Mesenchymal stem cell (in vitro differentiated cells and primary cell): ENCODE results near the gene TRIM33.
"Not testable (repeated sequence)": the region's sequence is repeated elsewhere in the genome, so short reads cannot be mapped to it uniquely, and the experiment has no call there.

Source experiments
- DNase-seq: peaks from one replicate; pipeline ENCODE4 v3.0.0-alpha.2; 2013
- H2AFZ ChIP-seq: one replicate; pipeline ENCODE4 v1.6.1; 2013; ENCODE audit warnings: low read depth, mild to moderate bottlenecking, control low read depth, inconsistent platforms, low read length, moderate library complexity
- H2AK5ac ChIP-seq: 2 replicates; pipeline ENCODE4 v1.6.1; 2013; ENCODE audit warnings: low read length, moderate library complexity, mild to moderate bottlenecking, inconsistent platforms; ENCODE audit not compliant: severe bottlenecking
- H2BK120ac ChIP-seq: one replicate; pipeline ENCODE4 v1.6.1; 2013; ENCODE audit warnings: low read depth, mild to moderate bottlenecking, inconsistent platforms, low read length, moderate library complexity
- H2BK12ac ChIP-seq, 2 experiments: one replicate each; pipeline ENCODE4 v1.6.1; 2013; ENCODE audit warnings: inconsistent platforms in 2 of 2, low read length in 2 of 2, mild to moderate bottlenecking in 2 of 2, moderate library complexity in 2 of 2, control low read depth in 1 of 2
- H2BK15ac ChIP-seq: one replicate; pipeline ENCODE4 v1.6.1; 2013; ENCODE audit warnings: mild to moderate bottlenecking, low read depth, inconsistent platforms; ENCODE audit not compliant: poor library complexity, severe bottlenecking
- H2BK5ac ChIP-seq: 2 replicates; pipeline ENCODE4 v1.6.1; 2013; ENCODE audit warnings: low read depth, mild to moderate bottlenecking, low read length, control low read depth, inconsistent platforms; ENCODE audit not compliant: poor library complexity, severe bottlenecking
- H3K14ac ChIP-seq, 2 experiments: one replicate each; pipeline ENCODE4 v1.6.1; 2013; ENCODE audit warnings: inconsistent platforms in 2 of 2, low read length in 2 of 2, control low read depth in 1 of 2, mild to moderate bottlenecking in 1 of 2, moderate library complexity in 1 of 2
- H3K18ac ChIP-seq, 2 experiments: one replicate each; pipeline ENCODE4 v1.6.1; 2013; ENCODE audit warnings: inconsistent platforms in 2 of 2, low read length in 2 of 2, control low read depth in 1 of 2, low read depth in 1 of 2, mild to moderate bottlenecking in 1 of 2
- H3K23ac ChIP-seq, 2 experiments: one replicate each; pipeline ENCODE4 v1.6.1; 2013; ENCODE audit warnings: inconsistent platforms in 2 of 2, low read length in 2 of 2, mild to moderate bottlenecking in 2 of 2, moderate library complexity in 2 of 2, control low read depth in 1 of 2
- H3K27ac ChIP-seq: 2 replicates; pipeline ENCODE4 v1.5.1; 2013; ENCODE audit warnings: mild to moderate bottlenecking, moderate library complexity, low read length, control low read depth, inconsistent platforms; ENCODE audit not compliant: poor library complexity, severe bottlenecking
- H3K27me3 ChIP-seq, 2 experiments: 2 replicates each; pipeline versions ENCODE4 v1.6.1 to v1.7.0; 2013; ENCODE audit warnings: low read length in 2 of 2, mild to moderate bottlenecking in 2 of 2, moderate library complexity in 2 of 2, control low read depth in 1 of 2, inconsistent platforms in 1 of 2; ENCODE audit not compliant: control insufficient read depth in 1 of 2, insufficient read depth in 1 of 2
- H3K36me3 ChIP-seq, 2 experiments: 2 replicates each; pipeline versions ENCODE4 v1.6.1 to v1.7.0; 2013; ENCODE audit warnings: low read length in 2 of 2, control low read depth in 1 of 2, inconsistent platforms in 1 of 2, low read depth in 1 of 2, mild to moderate bottlenecking in 1 of 2; ENCODE audit not compliant: insufficient read depth in 2 of 2, control insufficient read depth in 1 of 2
- H3K4ac ChIP-seq, 2 experiments: one replicate each; pipeline ENCODE4 v1.6.1; 2013; ENCODE audit warnings: inconsistent platforms in 2 of 2, low read length in 2 of 2, mild to moderate bottlenecking in 2 of 2, moderate library complexity in 2 of 2, control low read depth in 1 of 2, low read depth in 1 of 2
- H3K4me1 ChIP-seq: 2 replicates; pipeline ENCODE4 v1.6.1; 2013; ENCODE audit warnings: low read depth, low read length, control low read depth; ENCODE audit not compliant: control insufficient read depth, insufficient read depth
- H3K4me2 ChIP-seq: 2 replicates; pipeline ENCODE4 v1.6.1; 2013; ENCODE audit warnings: low read length, mild to moderate bottlenecking, inconsistent platforms; ENCODE audit not compliant: poor library complexity, severe bottlenecking
- H3K4me3 ChIP-seq, 2 experiments: 2 replicates each; pipeline versions ENCODE4 v1.5.1 to v1.7.0; 2013; ENCODE audit warnings: low read length in 2 of 2, mild to moderate bottlenecking in 2 of 2, control low read depth in 1 of 2, low read depth in 1 of 2; ENCODE audit not compliant: insufficient read depth in 1 of 2
- H3K79me1 ChIP-seq: replicated peaks from 2 replicates; pipeline ENCODE4 v1.6.1; 2013; ENCODE audit warnings: mild to moderate bottlenecking, control low read depth, low read length, inconsistent platforms; ENCODE audit not compliant: poor library complexity, severe bottlenecking
- H3K9ac ChIP-seq: 2 replicates; pipeline ENCODE4 v1.7.0; 2013; ENCODE audit warnings: mild to moderate bottlenecking, low read length, moderate library complexity
- H3K9me3 ChIP-seq: 2 replicates; pipeline ENCODE4 v1.7.0; 2013; ENCODE audit warnings: mild to moderate bottlenecking, low read length; ENCODE audit not compliant: control insufficient read depth
- H4K8ac ChIP-seq: one replicate; pipeline ENCODE4 v1.6.1; 2013; ENCODE audit warnings: inconsistent platforms, mild to moderate bottlenecking, low read length, moderate library complexity
- H4K91ac ChIP-seq: one replicate; pipeline ENCODE4 v1.6.1; 2013; ENCODE audit warnings: mild to moderate bottlenecking, low read length, inconsistent platforms
- WGBS: methylation state at CpG from one replicate; pipeline ENCODE4 v1.1.7; 2013; ENCODE audit warnings: mixed read lengths; 5-methylcytosine and 5-hydroxymethylcytosine counted together

Gene TRIM33

GRCh38 chr1:114482585-114482984, 28.4 kb downstream of the TRIM33 start:
- no peak overlapping the region for H3K4ac ChIP-seq
- no peak for DNase-seq
- no peak overlapping the region for H3K27ac ChIP-seq
- no peak overlapping the region for H4K91ac ChIP-seq
- H3K4me2 ChIP-seq = no peak overlapping the region
- no peak overlapping the region for H2BK120ac ChIP-seq
- no peak overlapping the region for H3K4me3 ChIP-seq
- H2AFZ ChIP-seq = no peak overlapping the region
- H3K4me1 ChIP-seq = no peaks in the 10 kb centered on the region
- no peak overlapping the region for H3K9ac ChIP-seq
- 77% methylated on average over 2 of the region's 3 CpGs for WGBS
- no peak overlapping the region for H4K8ac ChIP-seq
- H3K14ac ChIP-seq = no peak overlapping the region
- no peak overlapping the region for H2BK12ac ChIP-seq
- H3K18ac ChIP-seq = no peak overlapping the region
- no peak overlapping the region for H3K23ac ChIP-seq
- H3K9me3 ChIP-seq = peaks cover 3% of the 10 kb centered on the region
- H3K36me3 ChIP-seq = no peaks in the 10 kb centered on the region
- no peaks in the 10 kb centered on the region for H3K27me3 ChIP-seq
- no peak overlapping the region for H2BK5ac ChIP-seq
- peaks cover 7% of the 10 kb centered on the region for H3K79me1 ChIP-seq
- H2AK5ac ChIP-seq = no peak overlapping the region
- no peak overlapping the region for H2BK15ac ChIP-seq

- not testable (repeated sequence) for H4K91ac ChIP-seq, H3K4me2 ChIP-seq, H3K4me1 ChIP-seq, H3K27me3 ChIP-seq, H2BK120ac ChIP-seq, H3K27ac ChIP-seq, H3K18ac ChIP-seq, H2BK15ac ChIP-seq, H2AFZ ChIP-seq, H3K36me3 ChIP-seq, DNase-seq, H3K79me1 ChIP-seq, H3K23ac ChIP-seq, H2BK5ac ChIP-seq, H3K4me3 ChIP-seq, H3K14ac ChIP-seq, H2AK5ac ChIP-seq, H3K9me3 ChIP-seq, H3K4ac ChIP-seq, H3K9ac ChIP-seq, H2BK12ac ChIP-seq, H4K8ac ChIP-seq
- 97% methylated on average over 16 of the region's 17 CpGs for WGBS
These were observed 31.4 kb downstream of the TRIM33 start for GRCh38 chr1:114479636-114480035.

- no peak overlapping the region for H3K18ac ChIP-seq
- H3K4me1 ChIP-seq = no peaks in the 10 kb centered on the region
- H3K9ac ChIP-seq = no peak overlapping the region
- no peak overlapping the region for H4K91ac ChIP-seq
- no peak overlapping the region for H2AK5ac ChIP-seq
- no peaks in the 10 kb centered on the region for H3K27me3 ChIP-seq
- H3K23ac ChIP-seq = no peak overlapping the region
- no peak overlapping the region for H4K8ac ChIP-seq
- H2AFZ ChIP-seq = no peak overlapping the region
- no peak overlapping the region for H3K27ac ChIP-seq
- peaks cover 3% of the 10 kb centered on the region for H3K9me3 ChIP-seq
- H3K14ac ChIP-seq = no peak overlapping the region
- H2BK5ac ChIP-seq = no peak overlapping the region
- no peaks in the 10 kb centered on the region for H3K36me3 ChIP-seq
- H2BK120ac ChIP-seq = no peak overlapping the region
- no peak overlapping the region for H3K4me2 ChIP-seq
- DNase-seq = no peak
- no peak overlapping the region for H2BK12ac ChIP-seq
- H3K4ac ChIP-seq = no peak overlapping the region
- H3K79me1 ChIP-seq = peaks cover 7% of the 10 kb centered on the region
- H3K4me3 ChIP-seq = no peak overlapping the region
- WGBS = 100% methylated on average over 1 of the region's 2 CpGs
- no peak overlapping the region for H2BK15ac ChIP-seq
These were observed 31.9 kb downstream of the TRIM33 start for GRCh38 chr1:114479134-114479533.

- H2AK5ac ChIP-seq = no peak overlapping the region
- H3K36me3 ChIP-seq = no peaks in the 10 kb centered on the region
- no peaks in the 10 kb centered on the region for H3K4me1 ChIP-seq
- no peak overlapping the region for H3K27ac ChIP-seq
- H2BK5ac ChIP-seq = no peak overlapping the region
- H2BK12ac ChIP-seq = no peak overlapping the region
- no peak overlapping the region for H3K18ac ChIP-seq
- no peaks in the 10 kb centered on the region for H3K27me3 ChIP-seq
- 83% methylated on average over 3 of the region's 6 CpGs for WGBS
- no peak overlapping the region for H3K9ac ChIP-seq
- H3K23ac ChIP-seq = no peak overlapping the region
- H3K14ac ChIP-seq = no peak overlapping the region
- no peak overlapping the region for H4K91ac ChIP-seq
- H2AFZ ChIP-seq = no peak overlapping the region
- H2BK15ac ChIP-seq = no peak overlapping the region
- no peak for DNase-seq
- H3K79me1 ChIP-seq = peaks cover 13% of the 10 kb centered on the region
- no peak overlapping the region for H3K4me3 ChIP-seq
- no peaks in the 10 kb centered on the region for H3K9me3 ChIP-seq
- H4K8ac ChIP-seq = no peak overlapping the region
- no peak overlapping the region for H2BK120ac ChIP-seq
- no peak overlapping the region for H3K4ac ChIP-seq
- H3K4me2 ChIP-seq = no peak overlapping the region
These were observed 37.2 kb downstream of the TRIM33 start for GRCh38 chr1:114473796-114474195.
